Measurements from ENCODE around the gene CSNK1G2. TPM values are rescaled to one million over a fixed set of nuclear protein-coding genes. Genes with fewer than 3 reads are reported as not detected.

CSNK1G2 gene
- total and polyA plus RNA-seq, 2 of the 13 experiments (the other 11 are each of a cell fraction or from before 2014, with no cell fraction given), result 53.8 to 72.5 TPM

DNA sequence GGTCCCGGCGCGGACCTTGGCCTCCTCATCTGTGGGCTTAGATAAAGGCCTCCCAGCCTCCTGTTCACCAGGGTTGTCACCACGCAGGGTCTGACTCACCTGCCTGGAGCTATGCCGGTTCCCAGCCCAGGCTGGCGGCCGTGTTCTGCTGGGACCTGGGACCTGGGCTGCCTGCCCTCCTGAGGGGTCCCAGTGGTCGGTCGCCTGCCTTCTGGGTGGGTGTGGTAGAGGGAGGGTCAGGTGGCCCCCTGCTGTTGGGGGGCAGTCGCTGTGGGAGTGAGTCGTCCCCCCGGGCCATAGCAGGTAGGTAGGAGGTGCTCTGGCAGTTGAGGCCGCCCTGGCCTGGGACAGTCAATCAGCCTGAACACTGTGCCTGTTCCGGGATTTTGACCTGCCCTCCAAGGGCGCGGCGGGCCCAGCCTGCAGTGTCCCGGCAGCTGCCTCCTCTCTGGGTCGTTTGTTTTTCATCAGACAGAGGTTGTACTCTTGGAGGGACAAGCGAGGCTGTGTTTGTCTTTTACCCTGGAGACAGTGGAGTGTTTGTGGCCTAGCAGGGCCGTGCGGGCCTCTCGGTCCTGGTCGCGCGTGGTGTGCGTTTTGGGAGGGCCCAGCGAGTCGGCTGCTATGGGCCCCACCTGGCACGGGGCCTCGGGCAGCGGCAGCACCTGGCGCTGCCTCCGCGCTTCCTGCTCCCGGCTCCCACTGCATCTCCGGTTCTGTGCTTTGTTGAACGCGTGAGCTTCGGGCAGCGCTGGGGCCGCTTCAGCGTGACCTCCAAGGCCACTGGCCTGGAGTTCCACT, 33.2 kb upstream of the CSNK1G2 start (continued):
- TF ChIP-seq, protein P1, sequence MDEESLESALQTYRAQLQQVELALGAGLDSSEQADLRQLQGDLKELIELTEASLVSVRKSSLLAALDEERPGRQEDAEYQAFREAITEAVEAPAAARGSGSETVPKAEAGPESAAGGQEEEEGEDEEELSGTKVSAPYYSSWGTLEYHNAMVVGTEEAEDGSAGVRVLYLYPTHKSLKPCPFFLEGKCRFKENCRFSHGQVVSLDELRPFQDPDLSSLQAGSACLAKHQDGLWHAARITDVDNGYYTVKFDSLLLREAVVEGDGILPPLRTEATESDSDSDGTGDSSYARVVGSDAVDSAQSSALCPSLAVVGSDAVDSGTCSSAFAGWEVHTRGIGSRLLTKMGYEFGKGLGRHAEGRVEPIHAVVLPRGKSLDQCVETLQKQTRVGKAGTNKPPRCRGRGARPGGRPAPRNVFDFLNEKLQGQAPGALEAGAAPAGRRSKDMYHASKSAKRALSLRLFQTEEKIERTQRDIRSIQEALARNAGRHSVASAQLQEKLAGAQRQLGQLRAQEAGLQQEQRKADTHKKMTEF (CRISPR knock-in tag; IDR thresholded peaks at IDR 0.05), result peak; percentile 56; the same call in 1 of the 2 replicates
- TF ChIP-seq NR2F2 (IDR thresholded peaks at IDR 0.05; ENCODE audit: borderline replicate concordance, low read depth), result no peak
- no peak for TF ChIP-seq ZNF816 (CRISPR knock-in tag; IDR thresholded peaks at IDR 0.05; ENCODE audit: borderline replicate concordance)
- TF ChIP-seq ZNF44 (CRISPR knock-in tag; IDR thresholded peaks at IDR 0.05), result no peak
- TF ChIP-seq, protein P2, sequence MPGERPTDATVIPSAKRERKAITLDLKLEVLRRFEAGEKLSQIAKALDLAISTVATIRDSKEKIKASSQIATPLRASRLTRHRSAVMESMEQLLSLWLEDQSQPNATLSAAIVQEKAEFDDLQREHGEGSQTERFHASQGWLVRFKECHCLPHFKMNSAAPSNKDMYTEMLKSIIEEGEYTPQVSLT (CRISPR knock-in tag; IDR thresholded peaks at IDR 0.05; ENCODE audit: borderline replicate concordance, low read depth), result no peak
- no peak for TF ChIP-seq ZNF530 (CRISPR knock-in tag; IDR thresholded peaks at IDR 0.05; ENCODE audit: low read depth)
- no peak for TF ChIP-seq PCBP2 (optimal IDR thresholded peaks at IDR 0.05; ENCODE audit: low read depth, low read length, poor library complexity, severe bottlenecking)
- no peak for TF ChIP-seq ZNF292 (CRISPR knock-in tag; IDR thresholded peaks at IDR 0.05; ENCODE audit: borderline replicate concordance, low read depth)
- peak; percentile 60; the same call in 1 of the 2 replicates for TF ChIP-seq NR2C2 (CRISPR knock-in tag; IDR thresholded peaks at IDR 0.05; ENCODE audit: borderline replicate concordance)
- 0 out of 2 replicates have a peak, but pooled peaks have one; percentile 82 for TF ChIP-seq ZNF674 (CRISPR knock-in tag; IDR thresholded peaks at IDR 0.05; ENCODE audit: low read depth)
- no peak for TF ChIP-seq ZNF7 (CRISPR knock-in tag; IDR thresholded peaks at IDR 0.05)
- TF ChIP-seq MTA3 (CRISPR knock-in tag; IDR thresholded peaks at IDR 0.05), result no peak
- TF ChIP-seq MBNL3 (CRISPR knock-in tag; conservative IDR thresholded peaks at IDR 0.05), result no peak
- TF ChIP-seq ZNF496 (CRISPR knock-in tag; IDR thresholded peaks at IDR 0.05; ENCODE audit: insufficient replicate concordance), result no peak
- TF ChIP-seq CBFB (CRISPR knock-in tag; IDR thresholded peaks at IDR 0.05), result peak; percentile 47; the same call in 1 of the 2 replicates
- TF ChIP-seq NFE2L2 (IDR thresholded peaks at IDR 0.05; ENCODE audit: low read length), result no peak
- TF ChIP-seq ZFX (CRISPR knock-in tag; IDR thresholded peaks at IDR 0.05; ENCODE audit: low read depth), result peak; percentile 75
- no peak for TF ChIP-seq RNF2 (conservative IDR thresholded peaks at IDR 0.05; ENCODE audit: low read depth)
- TF ChIP-seq, protein P3, sequence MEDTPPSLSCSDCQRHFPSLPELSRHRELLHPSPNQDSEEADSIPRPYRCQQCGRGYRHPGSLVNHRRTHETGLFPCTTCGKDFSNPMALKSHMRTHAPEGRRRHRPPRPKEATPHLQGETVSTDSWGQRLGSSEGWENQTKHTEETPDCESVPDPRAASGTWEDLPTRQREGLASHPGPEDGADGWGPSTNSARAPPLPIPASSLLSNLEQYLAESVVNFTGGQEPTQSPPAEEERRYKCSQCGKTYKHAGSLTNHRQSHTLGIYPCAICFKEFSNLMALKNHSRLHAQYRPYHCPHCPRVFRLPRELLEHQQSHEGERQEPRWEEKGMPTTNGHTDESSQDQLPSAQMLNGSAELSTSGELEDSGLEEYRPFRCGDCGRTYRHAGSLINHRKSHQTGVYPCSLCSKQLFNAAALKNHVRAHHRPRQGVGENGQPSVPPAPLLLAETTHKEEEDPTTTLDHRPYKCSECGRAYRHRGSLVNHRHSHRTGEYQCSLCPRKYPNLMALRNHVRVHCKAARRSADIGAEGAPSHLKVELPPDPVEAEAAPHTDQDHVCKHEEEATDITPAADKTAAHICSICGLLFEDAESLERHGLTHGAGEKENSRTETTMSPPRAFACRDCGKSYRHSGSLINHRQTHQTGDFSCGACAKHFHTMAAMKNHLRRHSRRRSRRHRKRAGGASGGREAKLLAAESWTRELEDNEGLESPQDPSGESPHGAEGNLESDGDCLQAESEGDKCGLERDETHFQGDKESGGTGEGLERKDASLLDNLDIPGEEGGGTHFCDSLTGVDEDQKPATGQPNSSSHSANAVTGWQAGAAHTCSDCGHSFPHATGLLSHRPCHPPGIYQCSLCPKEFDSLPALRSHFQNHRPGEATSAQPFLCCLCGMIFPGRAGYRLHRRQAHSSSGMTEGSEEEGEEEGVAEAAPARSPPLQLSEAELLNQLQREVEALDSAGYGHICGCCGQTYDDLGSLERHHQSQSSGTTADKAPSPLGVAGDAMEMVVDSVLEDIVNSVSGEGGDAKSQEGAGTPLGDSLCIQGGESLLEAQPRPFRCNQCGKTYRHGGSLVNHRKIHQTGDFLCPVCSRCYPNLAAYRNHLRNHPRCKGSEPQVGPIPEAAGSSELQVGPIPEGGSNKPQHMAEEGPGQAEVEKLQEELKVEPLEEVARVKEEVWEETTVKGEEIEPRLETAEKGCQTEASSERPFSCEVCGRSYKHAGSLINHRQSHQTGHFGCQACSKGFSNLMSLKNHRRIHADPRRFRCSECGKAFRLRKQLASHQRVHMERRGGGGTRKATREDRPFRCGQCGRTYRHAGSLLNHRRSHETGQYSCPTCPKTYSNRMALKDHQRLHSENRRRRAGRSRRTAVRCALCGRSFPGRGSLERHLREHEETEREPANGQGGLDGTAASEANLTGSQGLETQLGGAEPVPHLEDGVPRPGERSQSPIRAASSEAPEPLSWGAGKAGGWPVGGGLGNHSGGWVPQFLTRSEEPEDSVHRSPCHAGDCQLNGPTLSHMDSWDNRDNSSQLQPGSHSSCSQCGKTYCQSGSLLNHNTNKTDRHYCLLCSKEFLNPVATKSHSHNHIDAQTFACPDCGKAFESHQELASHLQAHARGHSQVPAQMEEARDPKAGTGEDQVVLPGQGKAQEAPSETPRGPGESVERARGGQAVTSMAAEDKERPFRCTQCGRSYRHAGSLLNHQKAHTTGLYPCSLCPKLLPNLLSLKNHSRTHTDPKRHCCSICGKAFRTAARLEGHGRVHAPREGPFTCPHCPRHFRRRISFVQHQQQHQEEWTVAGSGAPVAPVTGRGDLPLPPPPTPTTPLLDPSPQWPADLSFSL (CRISPR knock-in tag; IDR thresholded peaks at IDR 0.05), result no peak
- no peak for TF ChIP-seq ZNF724P (CRISPR knock-in tag; IDR thresholded peaks at IDR 0.05; ENCODE audit: borderline replicate concordance)
- TF ChIP-seq ZNF747 (CRISPR knock-in tag; IDR thresholded peaks at IDR 0.05; ENCODE audit: borderline replicate concordance), result peak; percentile 81; the same call in 1 of the 2 replicates
- TF ChIP-seq ZNF383 (CRISPR knock-in tag; IDR thresholded peaks at IDR 0.05; ENCODE audit: borderline replicate concordance), result no peak
